Endothelial cell of umbilical vein (primary cell): Measurements from ENCODE around the gene FAM221A. TPM values are rescaled to one million over a fixed set of nuclear protein-coding genes. Genes with fewer than 3 reads are reported as not detected.

ENCODE experiments used
- BruUV-seq: library from RNA; stranded (reverse); fragments of 400-500 nt; replicated peaks from 2 replicates; lab custom pipeline; 2021; lab: Mats Ljungman, UMichigan
- CTCF ChIA-PET: fragments of 300-600, 350-600 bp; sonication (Branson Sonifier 250); formaldehyde crosslinking; loops from one replicate; lab custom pipeline; 2021; ENCODE audit warnings: antibody characterized with exemption, inconsistent platforms; lab: Charles Lee
- POLR2A ChIA-PET: fragments of 300-600, 350-600 bp; sonication (Branson Sonifier 250); formaldehyde crosslinking; loops from one replicate; lab custom pipeline; 2021; ENCODE audit warnings: antibody characterized with exemption, inconsistent platforms; lab: Charles Lee
- DNase-seq: peaks from one replicate; pipeline ENCODE4 v3.0.0-alpha.2; 2011; ENCODE audit warnings: low read depth, low spot score
- FAIRE-seq: peaks from 2 replicates; lab custom pipeline; 2011; peaks lifted over from hg19 to GRCh38; lab: Jason Lieb, UNC
- H2AFZ ChIP-seq: 2 replicates; pipeline ENCODE4 v1.6.0; 2012; ENCODE audit warnings: low read depth, low read length, control low read depth, inconsistent platforms
- H3K27ac ChIP-seq: 2 replicates; pipeline ENCODE4 v1.5.1; 2011; ENCODE audit warnings: low read depth, mild to moderate bottlenecking, control low read depth, low read length, moderate library complexity; ENCODE audit not compliant: insufficient read depth
- H3K27me3 ChIP-seq, 2 experiments: 2 replicates each; pipeline versions ENCODE4 v1.6.0 to v1.6.1; 2011; ENCODE audit warnings: low read length in 2 of 2, mixed read lengths in 1 of 2; ENCODE audit not compliant: control insufficient read depth in 2 of 2, insufficient read depth in 2 of 2
- H3K36me3 ChIP-seq, 2 experiments: 2 replicates in 1 of 2; 3 replicates in 1 of 2; pipeline ENCODE4 v1.5.1; 2011; ENCODE audit warnings: low read length in 2 of 2, mild to moderate bottlenecking in 1 of 2, moderate library complexity in 1 of 2; ENCODE audit not compliant: control insufficient read depth in 2 of 2, insufficient read depth in 2 of 2; ENCODE audit errors: extremely low read depth in 1 of 2
- H3K4me1 ChIP-seq: 3 replicates; pipeline ENCODE4 v1.5.1; 2011; ENCODE audit warnings: mild to moderate bottlenecking, low read length; ENCODE audit not compliant: control insufficient read depth, insufficient read depth; ENCODE audit errors: extremely low read depth
- H3K4me2 ChIP-seq: 2 replicates; pipeline ENCODE4 v1.6.1; 2011; ENCODE audit warnings: low read length, control low read depth, mixed read lengths; ENCODE audit not compliant: insufficient read depth
- H3K4me3 ChIP-seq, 3 experiments: fragments of 200-600 bp in 1 of 3; sonication (generic), shearing (Covaris generic) in 1 of 3; replicated peaks in 1 of 3; 2 replicates each; pipeline ENCODE4 v1.5.1; 2011 to 2016; ENCODE audit warnings: control low read depth in 3 of 3, low read length in 3 of 3, mild to moderate bottlenecking in 2 of 3, inconsistent platforms in 1 of 3, low read depth in 1 of 3, moderate library complexity in 1 of 3; ENCODE audit not compliant: insufficient read depth in 1 of 3
- H3K79me2 ChIP-seq: 2 replicates; pipeline ENCODE4 v1.6.0; 2012; ENCODE audit warnings: low read length, inconsistent platforms; ENCODE audit not compliant: control insufficient read depth, insufficient read depth
- H3K9ac ChIP-seq: replicated peaks from 2 replicates; pipeline ENCODE3; 2011; ENCODE audit warnings: low read length, control low read depth; ENCODE audit not compliant: insufficient read depth; ENCODE audit errors: extremely low read depth
- H3K9me1 ChIP-seq: replicated peaks from 3 replicates; pipeline ENCODE4 v1.6.0; 2011; ENCODE audit warnings: mild to moderate bottlenecking, low read length; ENCODE audit not compliant: control insufficient read depth, insufficient read depth; ENCODE audit errors: extremely low read depth
- H3K9me3 ChIP-seq: replicated peaks from 2 replicates; pipeline ENCODE4 v1.5.1; 2012; ENCODE audit warnings: low read length, inconsistent platforms; ENCODE audit not compliant: control insufficient read depth, insufficient read depth
- H4K20me1 ChIP-seq: replicated peaks from 2 replicates; pipeline ENCODE3; 2011; ENCODE audit warnings: mild to moderate bottlenecking, low read length; ENCODE audit not compliant: control insufficient read depth, insufficient read depth; ENCODE audit errors: extremely low read depth
- EZH2 ChIP-seq: IDR thresholded peaks from 2 replicates; pipeline ENCODE4 v1.6.1; 2012; ENCODE audit warnings: borderline replicate concordance, low read depth, mild to moderate bottlenecking, moderate library complexity, low read length, inconsistent platforms; ENCODE audit not compliant: severe bottlenecking
- FOS ChIP-seq: IDR thresholded peaks from 2 replicates; pipeline ENCODE4 v1.6.1; 2011; ENCODE audit warnings: mild to moderate bottlenecking, low read length, moderate library complexity, borderline replicate concordance; ENCODE audit not compliant: insufficient read depth
- GATA2 ChIP-seq: IDR thresholded peaks from 2 replicates; pipeline ENCODE4 v1.7.0; 2011; ENCODE audit warnings: low read depth, mild to moderate bottlenecking, moderate library complexity, mixed read lengths, low read length; ENCODE audit not compliant: insufficient read length, insufficient read depth
- JUN ChIP-seq: IDR thresholded peaks from 2 replicates; pipeline ENCODE4 v1.6.1; 2011; ENCODE audit warnings: borderline replicate concordance, low read depth; ENCODE audit not compliant: insufficient read length, insufficient read depth
- MYC ChIP-seq: IDR thresholded peaks from one replicate; pipeline ENCODE4 v1.6.1; 2011; ENCODE audit warnings: mild to moderate bottlenecking, low read depth, low read length
- POLR2A ChIP-seq: IDR thresholded peaks from 2 replicates; pipeline ENCODE4 v1.6.1; 2012; ENCODE audit warnings: low read depth, mild to moderate bottlenecking, control low read depth, low read length
- POLR2AphosphoS5 ChIP-seq: IDR thresholded peaks from 2 replicates; pipeline ENCODE4 v1.6.1; 2012; ENCODE audit warnings: low read depth, mild to moderate bottlenecking, control low read depth, low read length, moderate library complexity; ENCODE audit not compliant: insufficient read depth
- dilution Hi-C: fragments of 300-500 bp; cut with MboI; formaldehyde crosslinking; loops from one replicate; pipeline ENCODE4 v1.15.0; 2019; ENCODE audit warnings: low sequenced_read_pairs; ENCODE audit not compliant: extremely low pct_ligation_motif_present
- intact Hi-C: fragments of 100-400 bp; cut with micrococcal nuclease; formaldehyde crosslinking; loops from one replicate; pipeline ENCODE4 v1.10.0; 2022
- polyA plus RNA-seq, 4 experiments: library from polyadenylated mRNA; depleted of rRNA in 3 of 4; stranded (reverse) in 3 of 4; unstranded in 1 of 4; fragments of >200 nt; gene quantifications; 2 replicates each; pipeline versions ENCODE4 v1.2.1 to v1.2.3, GENCODE V29; 2011 to 2012; ENCODE audit warnings: missing spikeins in 1 of 4
- total RNA-seq: library from RNA; stranded (reverse); gene quantifications from 2 replicates; pipeline ENCODE4 v1.2.3, GENCODE V29; 2021
- TF ChIP-seq, protein P1 (sequence below): IDR thresholded peaks from 2 replicates; pipeline ENCODE4 v1.6.1; 2011; ENCODE audit not compliant: insufficient read depth, insufficient read length
- TF ChIP-seq, protein P2 (sequence below), 2 donors: IDR thresholded peaks; 1 replicate in 1 of 2; 2 replicates in 1 of 2; pipeline ENCODE4 v1.5.1; 2011; ENCODE audit warnings: low read length in 2 of 2, mild to moderate bottlenecking in 2 of 2, moderate library complexity in 2 of 2, control low read depth in 1 of 2, inconsistent platforms in 1 of 2, low read depth in 1 of 2; ENCODE audit not compliant: insufficient read depth in 1 of 2; ENCODE audit errors: extremely low read depth in 1 of 2

Gene FAM221A
- total and polyA plus RNA-seq, 2 donors (not counting 3 experiments of a cell fraction or from before 2014, with no cell fraction given): 8.1 to 9.4 TPM

DNA sequence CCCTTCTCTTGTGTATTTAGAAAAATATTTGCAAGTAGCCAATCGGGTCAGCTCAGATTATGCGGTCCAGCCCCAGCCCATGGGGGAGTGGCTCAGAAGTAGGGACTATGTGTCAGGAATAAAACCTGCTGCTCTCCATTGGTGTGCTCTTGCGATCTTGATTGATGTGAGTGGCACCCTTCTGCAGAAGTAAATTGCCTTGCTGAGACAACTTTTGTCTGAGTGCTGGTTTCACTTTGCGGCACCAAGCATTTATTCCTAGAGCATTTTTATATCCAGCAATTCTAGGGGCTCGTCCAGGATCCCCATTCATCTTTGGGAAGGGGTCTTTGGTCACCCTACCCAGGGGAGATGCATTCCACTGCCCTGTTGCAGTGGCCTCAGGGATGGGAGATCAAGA lies 26.1 kb upstream of the FAM221A start:
- no peak overlapping the region for H3K4me3 ChIP-seq
- ChIA-PET POLR2A (no interaction called here), CTCF (interaction anchor here (1.0 to 2.2 kb wide), 6 partner anchors 14 to 83 kb away, joined by 3 to 11 read pairs (median 4); partner anchors contain the start of gene STK31)
- no peak overlapping the region for H3K9ac ChIP-seq
- dilution Hi-C loops (no loop called here), intact Hi-C loops (loop anchor here (1.0 to 10.0 kb wide), 5 partner anchors 58 to 1441 kb away; no protein-coding TSS in a partner anchor)
- H3K36me3 ChIP-seq: no peaks in the 10 kb centered on the region
- FAIRE-seq: no peak
- no TSS peak for BruUV-seq
- no peaks in the 10 kb centered on the region for H4K20me1 ChIP-seq
- no peaks in the 10 kb centered on the region for H3K9me1 ChIP-seq
- no peak overlapping the region for H3K27ac ChIP-seq
- TF ChIP-seq, protein P1, sequence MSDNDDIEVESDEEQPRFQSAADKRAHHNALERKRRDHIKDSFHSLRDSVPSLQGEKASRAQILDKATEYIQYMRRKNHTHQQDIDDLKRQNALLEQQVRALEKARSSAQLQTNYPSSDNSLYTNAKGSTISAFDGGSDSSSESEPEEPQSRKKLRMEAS: no peak
- TF ChIP-seq EZH2 (no peak), GATA2 (no peak), FOS (no peak), MYC (no peak), JUN (no peak), POLR2A (no peak), POLR2AphosphoS5 (no peak)
- TF ChIP-seq, protein P2, sequence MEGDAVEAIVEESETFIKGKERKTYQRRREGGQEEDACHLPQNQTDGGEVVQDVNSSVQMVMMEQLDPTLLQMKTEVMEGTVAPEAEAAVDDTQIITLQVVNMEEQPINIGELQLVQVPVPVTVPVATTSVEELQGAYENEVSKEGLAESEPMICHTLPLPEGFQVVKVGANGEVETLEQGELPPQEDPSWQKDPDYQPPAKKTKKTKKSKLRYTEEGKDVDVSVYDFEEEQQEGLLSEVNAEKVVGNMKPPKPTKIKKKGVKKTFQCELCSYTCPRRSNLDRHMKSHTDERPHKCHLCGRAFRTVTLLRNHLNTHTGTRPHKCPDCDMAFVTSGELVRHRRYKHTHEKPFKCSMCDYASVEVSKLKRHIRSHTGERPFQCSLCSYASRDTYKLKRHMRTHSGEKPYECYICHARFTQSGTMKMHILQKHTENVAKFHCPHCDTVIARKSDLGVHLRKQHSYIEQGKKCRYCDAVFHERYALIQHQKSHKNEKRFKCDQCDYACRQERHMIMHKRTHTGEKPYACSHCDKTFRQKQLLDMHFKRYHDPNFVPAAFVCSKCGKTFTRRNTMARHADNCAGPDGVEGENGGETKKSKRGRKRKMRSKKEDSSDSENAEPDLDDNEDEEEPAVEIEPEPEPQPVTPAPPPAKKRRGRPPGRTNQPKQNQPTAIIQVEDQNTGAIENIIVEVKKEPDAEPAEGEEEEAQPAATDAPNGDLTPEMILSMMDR (IDR thresholded peaks at IDR 0.05; ENCODE audit: extremely low read depth in 1 of 2, insufficient read depth in 1 of 2, low read depth in 1 of 2, low read length in 2 of 2): no peak
- H3K79me2 ChIP-seq: no peaks in the 10 kb centered on the region
- no peaks in the 10 kb centered on the region for H3K4me1 ChIP-seq
- H3K9me3 ChIP-seq: no peaks in the 10 kb centered on the region
- H2AFZ ChIP-seq: no peak overlapping the region
- H3K4me2 ChIP-seq: no peak overlapping the region
- DNase-seq: no peak
- H3K27me3 ChIP-seq: no peaks in the 10 kb centered on the region
